GM18511 (cell line): Measurements from ENCODE around the gene PPP2R3A.
"Not testable (repeated sequence)": the region's sequence is repeated elsewhere in the genome, so short reads cannot be mapped to it uniquely, and the experiment has no call there.

Experiments used
- ATAC-seq: cut with Tn5 transposase; IDR thresholded peaks from one replicate; pipeline ENCODE4 v1.9.1; 2021; ENCODE audit warnings: mild to moderate bottlenecking, moderate library complexity; ENCODE audit not compliant: unreplicated experiment

PPP2R3A gene

GRCh38 chr3:136078421-136079364, 113.2 kb downstream of the PPP2R3A start:
- ATAC-seq, result no peak

GRCh38 chr3:136083641-136084382, 118.3 kb downstream of the PPP2R3A start:
- not testable (repeated sequence) for ATAC-seq

GRCh38 chr3:136085067-136085466, 119.5 kb downstream of the PPP2R3A start:
- ATAC-seq, result not testable (repeated sequence)

GRCh38 chr3:136093771-136094170, 128.2 kb downstream of the PPP2R3A start:
- no peak for ATAC-seq

- ATAC-seq, result no peak
Measured at GRCh38 chr3:136105044-136105443, 139.5 kb downstream of the PPP2R3A start.

GRCh38 chr3:136106101-136106500, 140.6 kb downstream of the PPP2R3A start:
- ATAC-seq, result no peak

GRCh38 chr3:136109499-136109898, 144.0 kb downstream of the PPP2R3A start:
- peak; percentile 97 for ATAC-seq

GRCh38 chr3:136110481-136110880, 145.0 kb downstream of the PPP2R3A start:
- ATAC-seq, result no peak

- no peak for ATAC-seq
Measured at GRCh38 chr3:136114421-136114820, 148.9 kb downstream of the PPP2R3A start.

- not testable (repeated sequence) for ATAC-seq
Measured at GRCh38 chr3:136119332-136119731, 153.8 kb downstream of the PPP2R3A start.

- not testable (repeated sequence) for ATAC-seq
Measured at GRCh38 chr3:136119783-136120182, 154.3 kb downstream of the PPP2R3A start.

GRCh38 chr3:136120373-136121348, 155.1 kb downstream of the PPP2R3A start:
- peak; percentile 84 for ATAC-seq

GRCh38 chr3:136122006-136122405, 156.5 kb downstream of the PPP2R3A start:
- no peak for ATAC-seq

GRCh38 chr3:136131647-136132046, 166.1 kb downstream of the PPP2R3A start:
- ATAC-seq, result not testable (repeated sequence)

GRCh38 chr3:136134091-136134490, 168.6 kb downstream of the PPP2R3A start:
- ATAC-seq, result no peak

GRCh38 chr3:136135039-136135802, 169.7 kb downstream of the PPP2R3A start:
- ATAC-seq, result no peak

- ATAC-seq, result no peak
Measured at GRCh38 chr3:136136454-136136853, 170.9 kb downstream of the PPP2R3A start.

- no peak for ATAC-seq
Measured at GRCh38 chr3:136141291-136141785, 175.8 kb downstream of the PPP2R3A start.

- no peak for ATAC-seq
Measured at GRCh38 chr3:136141891-136142290, 176.4 kb downstream of the PPP2R3A start.

GRCh38 chr3:136142592-136142991, 177.1 kb downstream of the PPP2R3A start:
- no peak for ATAC-seq
